Panc1 (cell line): ENCODE results near the gene LYPD4. TPM values are rescaled to one million over a fixed set of nuclear protein-coding genes. Genes with fewer than 3 reads are reported as not detected.
A peak's percentile ranks its signal among the peaks of the same experiment; 100 is the strongest.

ENCODE experiments used
- ATAC-seq: fragments of 200-7000 bp; cut with Tn5 transposase; 2 replicates; pipeline ENCODE4 v1.9.1; 2020; ENCODE audit warnings: mild to moderate bottlenecking, moderate library complexity
- BruUV-seq: library from RNA; stranded (reverse); fragments of 400-500 nt; replicated peaks from 2 replicates; lab custom pipeline; 2021; lab: Mats Ljungman, UMichigan
- CTCF ChIA-PET: fragments of 300-600 bp; sonication (Branson Sonifier 250); formaldehyde crosslinking; loops from one replicate; lab custom pipeline; 2022; ENCODE audit warnings: antibody characterized with exemption; lab: Charles Lee
- POLR2A ChIA-PET: fragments of 300-600 bp; sonication (Branson Sonifier 250); formaldehyde crosslinking; loops from one replicate; lab custom pipeline; 2022; ENCODE audit warnings: antibody characterized with exemption; lab: Charles Lee
- DNase-seq: peaks from one replicate; pipeline ENCODE4 v3.0.0-alpha.2; 2010; ENCODE audit warnings: low read depth, low spot score
- H3K27ac ChIP-seq: 2 replicates; pipeline ENCODE4 v1.5.1; 2011; ENCODE audit warnings: mild to moderate bottlenecking, low read length, inconsistent platforms
- H3K27me3 ChIP-seq: fragments of 200-500 bp; sonication (Bioruptor generic); 2 replicates; pipeline ENCODE4 v1.6.0; 2014; ENCODE audit warnings: low read length, inconsistent platforms; ENCODE audit not compliant: control insufficient read depth, insufficient read depth
- H3K36me3 ChIP-seq: fragments of 200-500 bp; sonication (Bioruptor generic); 2 replicates; pipeline ENCODE4 v1.5.1; 2014; ENCODE audit warnings: inconsistent platforms, mild to moderate bottlenecking, low read length, moderate library complexity; ENCODE audit not compliant: control insufficient read depth, insufficient read depth
- H3K4me1 ChIP-seq: 2 replicates; pipeline ENCODE4 v1.5.1; 2011; ENCODE audit warnings: inconsistent platforms, mild to moderate bottlenecking, low read length, moderate library complexity; ENCODE audit not compliant: control insufficient read depth, insufficient read depth
- H3K4me3 ChIP-seq, 2 experiments: 2 replicates each; pipeline ENCODE4 v1.5.1; 2011 to 2012; ENCODE audit warnings: low read depth in 2 of 2, low read length in 2 of 2, mild to moderate bottlenecking in 2 of 2, inconsistent platforms in 1 of 2, moderate library complexity in 1 of 2
- H3K9me3 ChIP-seq: fragments of 200-500 bp; sonication (Bioruptor generic); 2 replicates; pipeline ENCODE4 v1.5.1; 2014; ENCODE audit warnings: low read depth, mild to moderate bottlenecking, inconsistent platforms, low read length, moderate library complexity; ENCODE audit not compliant: control insufficient read depth, insufficient read depth
- CTCF ChIP-seq: fragments of 450-650 bp; IDR thresholded peaks from 2 replicates; pipeline ENCODE4 v1.5.1; 2017; ENCODE audit warnings: mild to moderate bottlenecking
- POLR2AphosphoS5 ChIP-seq: IDR thresholded peaks from 2 replicates; pipeline ENCODE4 v1.6.1; 2012; ENCODE audit warnings: mild to moderate bottlenecking, low read depth, low read length, moderate library complexity
- REST ChIP-seq, 2 experiments: IDR thresholded peaks; 2 replicates each; pipeline ENCODE4 v1.6.1; 2011 to 2012; ENCODE audit warnings: low read depth in 2 of 2, control low read depth in 1 of 2, low read length in 1 of 2, mild to moderate bottlenecking in 1 of 2, moderate library complexity in 1 of 2; ENCODE audit not compliant: insufficient read depth in 1 of 2
- SIN3A ChIP-seq: IDR thresholded peaks from 2 replicates; pipeline ENCODE4 v1.6.1; 2012; ENCODE audit warnings: low read depth, mild to moderate bottlenecking, low read length, moderate library complexity, borderline replicate concordance; ENCODE audit not compliant: insufficient read depth
- TCF7L2 ChIP-seq: IDR thresholded peaks from 2 replicates; pipeline ENCODE4 v1.6.1; 2011; ENCODE audit warnings: mild to moderate bottlenecking, low read depth, low read length, inconsistent platforms
- in situ Hi-C: cut with HindIII; loops from 2 replicates; pipeline ENCODE4 v1.10.0; 2016; ENCODE audit warnings: low sequenced_read_pairs, low pct_unique_long_range_greater_than_20kb
- intact Hi-C: fragments of 100-400 bp; cut with micrococcal nuclease; formaldehyde crosslinking; loops from one replicate; pipeline ENCODE4 v1.10.0; 2022; ENCODE audit not compliant: unreplicated experiment
- total RNA-seq: library from RNA; stranded (reverse); gene quantifications from one replicate; pipeline ENCODE4 v1.2.1, GENCODE V29; 2021; ENCODE audit not compliant: unreplicated experiment

The LYPD4 gene
- total RNA-seq, 1 experiment from 2014 or later, result not detected

- in situ Hi-C loops (no loop called here), intact Hi-C loops (no loop called here)
- TF ChIP-seq CTCF (no peak), REST (IDR thresholded peaks at IDR 0.05; ENCODE audit: insufficient read depth in 1 of 2, low read depth in 2 of 2, low read length in 1 of 2) (no peak), TCF7L2 (no peak), POLR2AphosphoS5 (no peak), SIN3A (0 out of 2 replicates have a peak, but pooled peaks have one; percentile 26)
- no peak for DNase-seq
- BruUV-seq, result no TSS peak
- Histone ChIP-seq H3K27me3 (no peaks in the 10 kb centered on the region), H3K4me3 (peak overlapping the region; percentile 94), H3K9me3 (no peaks in the 10 kb centered on the region), H3K27ac (peak overlapping the region; percentile 94), H3K4me1 (peaks cover 28% of the 10 kb centered on the region), H3K36me3 (peaks cover 30% of the 10 kb centered on the region)
- ChIA-PET CTCF (interaction anchor here (0.5 kb wide), 1 partner anchor 82 kb away, joined by 7 read pairs; no protein-coding TSS in a partner anchor), POLR2A (interaction anchor here (0.5 to 1.4 kb wide), 3 partner anchors 10 to 81 kb away, joined by 3 to 8 read pairs (median 4); no protein-coding TSS in a partner anchor)
- no peak for ATAC-seq
These were observed 16.1 kb upstream of the LYPD4 start for GRCh38 chr19:41860419-41861115.

- H3K4me3 ChIP-seq, result peak within 1 kb of the TSS; percentile 94
- intact Hi-C loops, result no loop called here
- no peaks in the 10 kb centered on the region for H3K27me3 ChIP-seq
- H3K4me1 ChIP-seq, result peaks cover 28% of the 10 kb centered on the region
- CTCF ChIA-PET, result interaction anchor here (0.5 to 0.7 kb wide), 2 partner anchors 17 to 83 kb away, joined by 3 to 7 read pairs; no protein-coding TSS in a partner anchor
- POLR2A ChIA-PET, result interaction anchor here (0.6 to 1.4 kb wide), 2 partner anchors 11 to 39 kb away, joined by 4 to 9 read pairs; no protein-coding TSS in a partner anchor
- in situ Hi-C loops, result no loop called here
- peak within 1 kb of the TSS; percentile 94 for H3K27ac ChIP-seq
- no peaks in the 10 kb centered on the region for H3K9me3 ChIP-seq
- H3K36me3 ChIP-seq, result peaks cover 29% of the 10 kb centered on the region
- TF ChIP-seq SIN3A (peak; percentile 49; the same call in 1 of the 2 replicates), REST (IDR thresholded peaks at IDR 0.05; ENCODE audit: insufficient read depth in 1 of 2, low read depth in 2 of 2, low read length in 1 of 2) (no peak), TCF7L2 (peak; percentile 75), CTCF (no peak; the same call in 1 of the 2 replicates), POLR2AphosphoS5 (peak; percentile 89)
- DNase-seq, result peak; percentile 87
- ATAC-seq, result peak; percentile 92
- BruUV-seq, result no TSS peak
These were observed 15.3 kb upstream of the LYPD4 start, which contains the start of gene RPS19 for GRCh38 chr19:41859618-41860418. Gene RPS19 (plus strand): TSS chr19:41860255. CDS start chr19:41860775, 520 bp downstream.
